Measurements from ENCODE around the gene SMYD4.

Gene SMYD4

GRCh38 chr17:1853698-1854097 is 24.0 kb upstream of the SMYD4 start:
- H3K27ac ChIP-seq, result no peak overlapping the region
- TF ChIP-seq, protein P1, sequence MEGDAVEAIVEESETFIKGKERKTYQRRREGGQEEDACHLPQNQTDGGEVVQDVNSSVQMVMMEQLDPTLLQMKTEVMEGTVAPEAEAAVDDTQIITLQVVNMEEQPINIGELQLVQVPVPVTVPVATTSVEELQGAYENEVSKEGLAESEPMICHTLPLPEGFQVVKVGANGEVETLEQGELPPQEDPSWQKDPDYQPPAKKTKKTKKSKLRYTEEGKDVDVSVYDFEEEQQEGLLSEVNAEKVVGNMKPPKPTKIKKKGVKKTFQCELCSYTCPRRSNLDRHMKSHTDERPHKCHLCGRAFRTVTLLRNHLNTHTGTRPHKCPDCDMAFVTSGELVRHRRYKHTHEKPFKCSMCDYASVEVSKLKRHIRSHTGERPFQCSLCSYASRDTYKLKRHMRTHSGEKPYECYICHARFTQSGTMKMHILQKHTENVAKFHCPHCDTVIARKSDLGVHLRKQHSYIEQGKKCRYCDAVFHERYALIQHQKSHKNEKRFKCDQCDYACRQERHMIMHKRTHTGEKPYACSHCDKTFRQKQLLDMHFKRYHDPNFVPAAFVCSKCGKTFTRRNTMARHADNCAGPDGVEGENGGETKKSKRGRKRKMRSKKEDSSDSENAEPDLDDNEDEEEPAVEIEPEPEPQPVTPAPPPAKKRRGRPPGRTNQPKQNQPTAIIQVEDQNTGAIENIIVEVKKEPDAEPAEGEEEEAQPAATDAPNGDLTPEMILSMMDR (conservative IDR thresholded peaks at IDR 0.05), result no peak

GRCh38 chr17:1852327-1852726 is 22.6 kb upstream of the SMYD4 start:
- TF ChIP-seq, protein P1 (conservative IDR thresholded peaks at IDR 0.05), result no peak
- H3K27ac ChIP-seq, result no peak overlapping the region

DNA sequence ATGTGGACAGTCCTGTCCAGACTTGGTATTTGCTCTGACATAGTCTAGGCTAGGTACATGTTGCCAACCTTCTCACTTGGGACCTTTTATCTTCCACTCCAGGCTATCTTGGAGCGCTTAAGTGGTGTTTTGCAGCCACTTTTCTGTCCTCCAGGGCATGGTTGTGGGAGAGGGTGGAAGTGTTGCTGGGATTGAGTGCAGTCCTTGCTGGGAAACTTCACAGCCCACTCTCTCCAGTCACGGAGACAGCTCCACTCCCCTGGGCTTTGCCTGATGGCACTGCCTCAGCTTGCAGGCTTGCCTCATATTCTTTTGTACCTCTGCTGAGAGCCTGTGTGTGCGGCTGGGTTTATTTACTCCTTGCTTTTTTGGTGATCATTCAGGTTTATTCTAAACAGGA is 17.5 kb upstream of the SMYD4 start:
- no peak overlapping the region for H3K27ac ChIP-seq
- TF ChIP-seq, protein P1 (conservative IDR thresholded peaks at IDR 0.05), result no peak

DNA sequence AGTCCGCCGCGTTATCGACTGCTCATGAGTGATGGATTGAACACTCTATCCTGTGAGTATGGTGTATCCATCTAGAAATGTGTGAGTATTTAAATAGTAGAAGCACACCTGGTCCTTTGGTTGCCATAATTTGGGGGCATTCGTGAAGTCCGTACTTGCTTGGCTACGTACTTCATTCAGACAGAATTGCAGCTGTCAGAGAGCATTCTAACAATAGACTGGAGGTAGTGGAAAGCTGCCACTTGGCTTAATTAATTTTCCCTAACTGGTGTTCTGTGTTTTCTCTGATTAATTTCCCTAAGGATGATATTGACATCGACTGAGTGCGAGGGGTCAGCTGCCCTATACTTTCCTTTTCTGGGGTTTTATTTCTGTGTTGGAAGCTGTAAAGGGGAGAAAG is 14.2 kb upstream of the SMYD4 start:
- H3K27ac ChIP-seq, result no peak overlapping the region
- TF ChIP-seq, protein P1 (conservative IDR thresholded peaks at IDR 0.05), result no peak

- TF ChIP-seq, protein P1 (conservative IDR thresholded peaks at IDR 0.05), result no peak
Measured at GRCh38 chr17:1839516-1839915, 9.8 kb upstream of the SMYD4 start.

GRCh38 chr17:1834380-1835149 is 4.9 kb upstream of the SMYD4 start:
- TF ChIP-seq, protein P1 (conservative IDR thresholded peaks at IDR 0.05), result no peak
- H3K27ac ChIP-seq, result no peak overlapping the region

More at GRCh38 chr17:1839516-1839915, 9.8 kb upstream of the SMYD4 start:
- no peak overlapping the region for H3K27ac ChIP-seq

GRCh38 chr17:1830288-1830687 is 586 bp upstream of the SMYD4 start:
- TF ChIP-seq, protein P1 (conservative IDR thresholded peaks at IDR 0.05), result no peak
- H3K27ac ChIP-seq, result peak overlapping the region; percentile 83
